Mononuclear cell (primary cell): ENCODE measurements around the gene PRKCA. TPM values are rescaled to one million over a fixed set of nuclear protein-coding genes. Genes with fewer than 3 reads are reported as not detected.

Experiments
- H3K27me3 ChIP-seq: 2 replicates; pipeline ENCODE4 v1.6.0; 2011; ENCODE audit warnings: low read length, control low read depth; ENCODE audit not compliant: insufficient read depth
- H3K4me1 ChIP-seq: 2 replicates; pipeline ENCODE4 v1.5.1; 2011; ENCODE audit warnings: mild to moderate bottlenecking, low read length, control low read depth; ENCODE audit not compliant: insufficient read depth
- H3K4me3 ChIP-seq: 2 replicates; pipeline ENCODE4 v1.5.1; 2011; ENCODE audit warnings: mild to moderate bottlenecking, low read length, moderate library complexity
- H3K9me3 ChIP-seq: 2 replicates; pipeline ENCODE4 v1.5.1; 2011; ENCODE audit warnings: low read depth, mild to moderate bottlenecking, control low read depth, low read length
- total RNA-seq: library from RNA; depleted of rRNA; stranded (reverse); fragments of >200 nt; gene quantifications from one replicate; pipeline ENCODE4 v1.2.3, GENCODE V29; 2012

The PRKCA gene
- total RNA-seq, 1 donor, result 35.6 TPM

DNA sequence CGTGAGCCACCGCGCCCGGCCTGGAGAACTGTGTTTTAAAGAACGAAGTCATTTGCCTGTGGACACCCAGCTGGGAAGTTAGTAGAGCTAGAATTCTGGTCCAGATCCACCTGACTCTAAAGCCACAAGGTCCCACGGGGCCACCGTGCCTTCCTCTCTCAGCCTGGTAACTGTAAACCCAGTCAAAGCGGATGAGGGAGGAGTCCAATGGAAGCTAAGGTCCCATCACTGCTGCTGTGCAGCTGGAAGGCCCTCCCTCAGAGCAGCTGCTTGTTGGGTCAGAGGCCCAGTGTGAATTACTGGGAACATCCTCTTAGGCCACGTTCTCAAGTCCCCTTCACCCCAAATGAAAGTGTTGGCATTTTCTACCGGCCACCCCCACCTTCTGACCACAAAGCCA lies 483.7 kb downstream of the PRKCA start:
- H3K9me3 ChIP-seq, result no peaks in the 10 kb centered on the region
- H3K4me3 ChIP-seq, result no peak overlapping the region
- no peaks in the 10 kb centered on the region for H3K27me3 ChIP-seq
- peaks cover 10% of the 10 kb centered on the region for H3K4me1 ChIP-seq

- Histone ChIP-seq H3K9me3 (no peaks in the 10 kb centered on the region), H3K27me3 (no peaks in the 10 kb centered on the region), H3K4me1 (peaks cover 20% of the 10 kb centered on the region), H3K4me3 (no peak overlapping the region)
Observed at GRCh38 chr17:66787914-66788313, 485.5 kb downstream of the PRKCA start.

GRCh38 chr17:66789093-66789492 lies 486.7 kb downstream of the PRKCA start:
- Histone ChIP-seq H3K9me3 (no peaks in the 10 kb centered on the region), H3K4me1 (peaks cover 20% of the 10 kb centered on the region), H3K4me3 (no peak overlapping the region), H3K27me3 (no peaks in the 10 kb centered on the region)

DNA sequence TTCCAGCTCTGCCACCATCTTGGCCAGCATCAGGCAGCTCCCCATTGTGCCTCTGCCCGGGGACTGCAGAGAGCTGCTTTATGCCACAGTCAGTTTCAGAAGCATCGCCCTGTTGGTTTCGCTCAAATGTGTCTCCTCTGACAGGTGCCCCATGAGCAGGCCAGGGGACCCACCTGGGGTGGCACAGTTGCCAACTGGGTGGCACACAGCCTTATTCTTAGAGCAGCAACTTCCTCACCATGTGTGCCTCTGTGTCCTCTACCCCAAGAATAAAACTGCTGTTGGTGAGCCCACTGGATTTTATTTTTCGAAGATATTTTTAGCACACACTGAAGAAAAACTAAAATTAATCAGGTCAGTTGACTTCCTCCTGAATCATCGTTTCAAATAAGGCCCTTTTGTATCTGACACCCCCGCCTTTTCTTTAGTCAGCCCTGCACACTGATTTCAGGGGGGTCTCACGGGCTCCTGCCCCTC lies 487.6 kb downstream of the PRKCA start:
- H3K27me3 ChIP-seq, result no peaks in the 10 kb centered on the region
- no peaks in the 10 kb centered on the region for H3K9me3 ChIP-seq
- H3K4me3 ChIP-seq, result no peak overlapping the region
- H3K4me1 ChIP-seq, result peaks cover 20% of the 10 kb centered on the region

- Histone ChIP-seq H3K4me1 (peaks cover 20% of the 10 kb centered on the region), H3K9me3 (no peaks in the 10 kb centered on the region), H3K4me3 (no peak overlapping the region), H3K27me3 (no peaks in the 10 kb centered on the region)
Observed at GRCh38 chr17:66790501-66791061, 488.2 kb downstream of the PRKCA start.

DNA sequence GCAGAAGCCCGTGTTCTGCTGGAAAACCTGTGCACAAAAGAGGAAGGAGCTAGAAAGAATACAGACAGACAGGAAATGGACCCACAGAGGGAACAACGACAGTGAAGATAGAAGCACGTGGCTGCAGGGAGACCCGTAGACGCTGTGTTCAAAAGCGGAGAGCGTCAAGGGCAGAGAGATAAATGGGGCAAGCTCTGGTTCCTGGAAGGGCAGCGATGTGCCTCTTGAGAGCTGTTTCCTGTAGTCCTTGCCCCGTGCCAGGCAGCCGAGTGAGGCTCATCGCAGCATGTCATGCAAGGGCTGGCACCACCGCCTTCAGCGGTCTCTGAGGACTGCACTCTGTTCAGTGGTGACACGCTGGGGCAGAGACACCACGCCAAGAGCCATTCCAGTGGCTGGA lies 488.9 kb downstream of the PRKCA start:
- no peaks in the 10 kb centered on the region for H3K27me3 ChIP-seq
- H3K4me3 ChIP-seq, result no peak overlapping the region
- no peaks in the 10 kb centered on the region for H3K9me3 ChIP-seq
- H3K4me1 ChIP-seq, result peaks cover 20% of the 10 kb centered on the region

DNA sequence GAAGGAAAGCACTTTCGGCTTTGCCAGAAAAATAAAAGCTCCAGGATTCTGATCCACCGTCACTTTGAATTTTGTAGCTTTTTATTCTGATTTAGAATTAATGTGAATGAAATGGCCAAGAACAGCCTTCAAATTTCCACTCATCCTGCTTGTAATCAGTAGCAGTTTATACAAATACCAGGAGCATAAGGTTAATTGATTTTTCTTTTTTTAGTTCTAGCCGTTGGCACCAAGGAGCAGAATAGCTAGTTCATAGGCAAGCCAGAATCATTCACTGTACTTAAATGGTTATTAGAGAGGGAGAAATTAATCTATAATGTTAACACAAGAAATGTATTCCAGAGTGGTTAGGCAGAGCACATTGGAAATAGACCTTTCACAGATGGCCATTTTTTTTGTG lies 491.4 kb downstream of the PRKCA start:
- peaks cover 20% of the 10 kb centered on the region for H3K4me1 ChIP-seq
- no peak overlapping the region for H3K4me3 ChIP-seq
- H3K27me3 ChIP-seq, result no peaks in the 10 kb centered on the region
- no peaks in the 10 kb centered on the region for H3K9me3 ChIP-seq

DNA sequence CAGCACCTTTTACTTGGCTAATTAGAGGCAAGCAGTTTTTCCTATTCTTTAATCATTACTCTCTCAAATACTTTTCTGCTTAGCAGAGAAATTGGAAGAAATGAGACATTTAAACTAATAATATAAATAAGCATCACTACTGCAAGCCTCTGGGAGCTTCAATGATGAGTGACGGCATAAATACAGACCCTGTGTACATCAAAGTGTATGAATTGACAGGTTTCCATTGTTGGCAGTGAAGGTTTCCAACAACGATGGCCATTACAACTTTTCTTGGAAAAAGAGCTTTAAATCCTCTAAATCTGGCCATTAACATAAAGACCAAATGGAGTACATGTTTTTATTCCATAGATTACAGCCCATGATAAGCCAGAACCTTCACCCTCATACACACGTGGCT lies 493.1 kb downstream of the PRKCA start:
- Histone ChIP-seq H3K4me1 (peaks cover 17% of the 10 kb centered on the region), H3K4me3 (no peak overlapping the region), H3K27me3 (no peaks in the 10 kb centered on the region), H3K9me3 (no peaks in the 10 kb centered on the region)

DNA sequence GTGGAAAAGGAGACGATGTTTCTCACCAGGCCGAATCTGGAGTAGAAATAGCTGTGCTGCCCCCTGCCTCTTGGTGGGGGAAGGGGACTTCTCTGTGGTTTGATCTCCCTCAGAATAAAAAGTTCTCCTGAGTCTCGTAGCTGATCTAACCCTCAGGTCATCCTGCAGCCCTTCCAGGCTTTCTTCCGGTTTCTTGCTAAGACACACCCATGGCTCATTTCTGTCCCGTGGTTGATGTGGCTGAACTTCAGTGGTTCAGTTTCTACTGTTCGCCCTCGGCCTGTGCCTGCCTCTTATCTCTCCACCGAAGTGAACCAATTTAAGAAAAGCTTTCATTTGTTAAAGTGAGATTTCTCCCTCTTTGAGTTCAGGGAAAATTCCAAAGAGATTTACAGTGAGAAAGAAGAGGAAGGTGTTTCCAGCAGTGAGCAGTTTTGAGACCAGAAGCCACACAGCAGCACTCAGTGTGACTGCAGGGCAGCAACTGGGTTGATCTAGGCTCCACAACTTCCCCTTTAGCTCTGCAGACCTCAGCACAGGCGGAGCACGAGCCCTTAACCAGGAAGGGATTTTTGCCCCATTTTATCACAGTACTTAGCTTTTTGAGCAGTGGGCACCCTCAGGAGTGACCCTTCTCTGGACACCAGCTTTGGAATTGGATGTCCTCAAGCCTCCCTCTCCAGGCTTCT lies 497.6 kb downstream of the PRKCA start:
- Histone ChIP-seq H3K27me3 (no peaks in the 10 kb centered on the region), H3K9me3 (no peaks in the 10 kb centered on the region), H3K4me1 (no peaks in the 10 kb centered on the region), H3K4me3 (no peak overlapping the region)

GRCh38 chr17:66803474-66803951 lies 501.1 kb downstream of the PRKCA start:
- Histone ChIP-seq H3K4me3 (no peak overlapping the region), H3K4me1 (no peaks in the 10 kb centered on the region), H3K9me3 (no peaks in the 10 kb centered on the region), H3K27me3 (no peaks in the 10 kb centered on the region)

DNA sequence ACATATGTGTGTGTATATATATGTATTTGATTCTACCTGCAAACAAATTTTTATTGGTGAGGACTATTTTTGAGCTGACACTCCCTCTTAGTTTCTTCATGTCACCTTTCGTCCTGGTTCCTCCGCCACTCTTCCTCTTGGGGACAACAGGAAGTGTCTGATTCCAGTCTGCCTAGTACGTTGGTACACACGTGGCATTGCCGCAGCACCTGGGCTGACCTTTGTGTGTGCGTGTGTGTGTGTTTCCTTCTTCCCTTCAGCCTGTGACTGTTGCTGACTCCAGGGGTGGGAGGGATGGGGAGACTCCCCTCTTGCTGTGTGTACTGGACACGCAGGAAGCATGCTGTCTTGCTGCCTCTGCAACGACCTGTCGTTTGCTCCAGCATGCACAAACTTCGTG lies 503.2 kb downstream of the PRKCA start:
- H3K4me3 ChIP-seq, result no peak overlapping the region
- no peaks in the 10 kb centered on the region for H3K9me3 ChIP-seq
- H3K4me1 ChIP-seq, result no peaks in the 10 kb centered on the region
- H3K27me3 ChIP-seq, result no peaks in the 10 kb centered on the region

GRCh38 chr17:66807182-66807581 lies 504.8 kb downstream of the PRKCA start:
- Histone ChIP-seq H3K9me3 (no peaks in the 10 kb centered on the region), H3K4me3 (no peak overlapping the region), H3K4me1 (no peaks in the 10 kb centered on the region), H3K27me3 (no peaks in the 10 kb centered on the region)

GRCh38 chr17:66809408-66809807 lies 507.0 kb downstream of the PRKCA start:
- Histone ChIP-seq H3K9me3 (no peaks in the 10 kb centered on the region), H3K4me3 (no peak overlapping the region), H3K27me3 (no peaks in the 10 kb centered on the region), H3K4me1 (no peaks in the 10 kb centered on the region)

GRCh38 chr17:66810951-66811682 lies 508.7 kb downstream of the PRKCA start:
- H3K27me3 ChIP-seq, result no peaks in the 10 kb centered on the region
- H3K9me3 ChIP-seq, result no peaks in the 10 kb centered on the region
- no peaks in the 10 kb centered on the region for H3K4me1 ChIP-seq
- no peak overlapping the region for H3K4me3 ChIP-seq

DNA sequence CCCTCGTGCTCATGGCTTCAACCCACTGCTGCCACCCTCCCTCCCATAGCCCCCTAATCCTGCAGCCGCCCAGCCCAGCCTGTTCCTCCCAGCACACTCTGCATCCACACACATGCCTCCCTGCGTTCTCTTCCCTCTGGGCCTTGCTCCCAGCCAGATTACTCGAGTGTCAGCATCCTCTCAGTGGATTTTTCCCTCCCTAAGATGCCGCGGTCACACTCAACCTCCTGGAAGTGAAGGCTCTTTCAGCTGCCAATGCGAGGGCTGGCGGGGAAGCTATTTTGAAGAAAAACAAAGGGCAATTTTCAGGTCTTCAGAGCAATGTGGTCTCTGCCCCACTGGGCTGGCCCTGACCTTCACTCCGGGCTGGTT lies 509.3 kb downstream of the PRKCA start:
- no peaks in the 10 kb centered on the region for H3K27me3 ChIP-seq
- H3K4me3 ChIP-seq, result no peak overlapping the region
- no peaks in the 10 kb centered on the region for H3K9me3 ChIP-seq
- H3K4me1 ChIP-seq, result no peaks in the 10 kb centered on the region
